Gastrocnemius medialis (tissue), 4 donors: Measurements from ENCODE around the gene CEP290. TPM values are rescaled to one million over a fixed set of nuclear protein-coding genes. Genes with fewer than 3 reads are reported as not detected.

Source experiments
- ATAC-seq, 2 donors: fragments of 150-250 bp; one replicate each; pipeline ENCODE4 v1.9.1; 2016
- DNase-seq, 2 donors: peaks; one replicate each; pipeline ENCODE4 v3.0.0-alpha.2; 2019
- H3K27ac ChIP-seq, 4 donors: fragments of 200-600 bp; sonication (generic); 1 replicate in 1 of 4; 2 replicates in 3 of 4; pipeline ENCODE4 v1.5.1; 2016 to 2018; ENCODE audit warnings: mild to moderate bottlenecking in 2 of 4, moderate library complexity in 1 of 4
- H3K27me3 ChIP-seq, 3 donors: fragments of 200-600 bp; sonication (generic) in 2 of 3; 1 replicate in 1 of 3; 2 replicates in 2 of 3; pipeline versions ENCODE4 v1.5.1 to v1.6.0; 2016 to 2019; ENCODE audit warnings: mild to moderate bottlenecking in 1 of 3, moderate library complexity in 1 of 3
- H3K36me3 ChIP-seq, 2 donors: fragments of 200-600 bp; sonication (generic) in 1 of 2; one replicate each; pipeline ENCODE4 v1.5.1; 2017 to 2018
- H3K4me1 ChIP-seq, 2 donors: fragments of 200-600 bp; sonication (generic) in 1 of 2; one replicate each; pipeline ENCODE4 v1.5.1; 2016 to 2017; ENCODE audit warnings: mild to moderate bottlenecking in 2 of 2
- H3K4me3 ChIP-seq, 4 donors: fragments of 200-600 bp; sonication (generic) in 3 of 4; 1 replicate in 1 of 4; 2 replicates in 3 of 4; pipeline ENCODE4 v1.5.1; 2016 to 2019; ENCODE audit warnings: mild to moderate bottlenecking in 2 of 4
- H3K9me3 ChIP-seq, 3 donors: fragments of 200-600 bp; sonication (generic) in 2 of 3; 1 replicate in 1 of 3; 2 replicates in 2 of 3; pipeline ENCODE4 v1.5.1; 2016 to 2019
- CTCF ChIP-seq, 5 experiments: fragments of 450-650 bp in 3 of 5; fragments of 200-600 bp in 2 of 5; sonication (generic) in 2 of 5; IDR thresholded peaks in 4 of 5; conservative IDR thresholded peaks in 1 of 5; 1 replicate in 4 of 5; 2 replicates in 1 of 5; pipeline ENCODE4 v1.5.1; 2016 to 2019; ENCODE audit warnings: antibody characterized with exemption in 5 of 5, mild to moderate bottlenecking in 3 of 5, moderate library complexity in 3 of 5
- POLR2A ChIP-seq, 2 donors: fragments of 450-650 bp; IDR thresholded peaks; one replicate each; pipeline ENCODE4 v1.6.1; 2017; ENCODE audit warnings: antibody characterized with exemption in 2 of 2, mild to moderate bottlenecking in 2 of 2, moderate library complexity in 2 of 2
- in situ Hi-C, 4 donors: fragments of 200-750 bp; cut with MboI; loops; one replicate each; pipeline versions ENCODE4 v1.15.0 to v1.8.0; 2017; ENCODE audit warnings: low sequenced_read_pairs in 4 of 4
- intact Hi-C: fragments of 100-400 bp; cut with DNase I; formaldehyde crosslinking; loops from one replicate; pipeline ENCODE4 v1.15.1; 2023; ENCODE audit warnings: low total_unique reads
- total RNA-seq, 4 donors: library from RNA; depleted of rRNA; stranded (reverse); fragments of >200 nt; gene quantifications; one replicate each; pipeline versions ENCODE4 v1.1.0 to v1.2.3, GENCODE V29; 2016

The CEP290 gene
- total RNA-seq, 4 donors from 2014 or later, result 2.5 to 9.4 (median 5.0) TPM

- no peaks in the 10 kb centered on the region for H3K36me3 ChIP-seq
- ATAC-seq (no peak), DNase-seq (no peak)
- H3K4me1 ChIP-seq, result no peaks in the 10 kb centered on the region
- no peaks in the 10 kb centered on the region for H3K27me3 ChIP-seq
- H3K27ac ChIP-seq, result no peak overlapping the region
- intact Hi-C loops (no loop called here), in situ Hi-C loops (no loop called here)
- no peak for TF ChIP-seq POLR2A (IDR thresholded peaks at IDR 0.05)
- TF ChIP-seq CTCF (IDR thresholded peaks at IDR 0.05 in 4 of 5, conservative IDR thresholded peaks at IDR 0.05 in 1 of 5), result no peak
- no peaks in the 10 kb centered on the region for H3K9me3 ChIP-seq
- H3K4me3 ChIP-seq, result no peak overlapping the region
Observed at GRCh38 chr12:88015825-88016224, 126.1 kb downstream of the CEP290 start.

GRCh38 chr12:88011755-88012154 lies 130.1 kb downstream of the CEP290 start:
- TF ChIP-seq POLR2A (IDR thresholded peaks at IDR 0.05) (no peak), CTCF (IDR thresholded peaks at IDR 0.05 in 4 of 5, conservative IDR thresholded peaks at IDR 0.05 in 1 of 5) (no peak)
- intact Hi-C loops, result no loop called here

GRCh38 chr12:88006351-88006750 lies 135.5 kb downstream of the CEP290 start:
- ATAC-seq (no peak), DNase-seq (no peak)
- intact Hi-C loops, result no loop called here
- no peak overlapping the region for H3K4me3 ChIP-seq
- no peaks in the 10 kb centered on the region for H3K36me3 ChIP-seq
- no peaks in the 10 kb centered on the region for H3K27me3 ChIP-seq
- H3K4me1 ChIP-seq, result no peaks in the 10 kb centered on the region
- in situ Hi-C loops, result no loop called here
- no peak overlapping the region for H3K27ac ChIP-seq
- no peaks in the 10 kb centered on the region for H3K9me3 ChIP-seq
- TF ChIP-seq CTCF (IDR thresholded peaks at IDR 0.05 in 4 of 5, conservative IDR thresholded peaks at IDR 0.05 in 1 of 5) (no peak), POLR2A (IDR thresholded peaks at IDR 0.05) (no peak)

More at GRCh38 chr12:88011755-88012154, 130.1 kb downstream of the CEP290 start:
- H3K9me3 ChIP-seq, result no peaks in the 10 kb centered on the region
- H3K27me3 ChIP-seq, result no peaks in the 10 kb centered on the region
- H3K4me1 ChIP-seq, result no peaks in the 10 kb centered on the region
- in situ Hi-C loops, result no loop called here
- H3K36me3 ChIP-seq, result no peaks in the 10 kb centered on the region
- H3K27ac ChIP-seq, result no peak overlapping the region
- no peak for ATAC-seq
- DNase-seq, result no peak
- no peak overlapping the region for H3K4me3 ChIP-seq

- intact Hi-C loops, result no loop called here
- Histone ChIP-seq H3K27me3 (no peaks in the 10 kb centered on the region), H3K4me1 (no peaks in the 10 kb centered on the region), H3K4me3 (no peak overlapping the region), H3K27ac (no peak overlapping the region), H3K36me3 (no peaks in the 10 kb centered on the region), H3K9me3 (no peaks in the 10 kb centered on the region)
- DNase-seq (no peak), ATAC-seq (no peak)
- TF ChIP-seq CTCF (IDR thresholded peaks at IDR 0.05 in 4 of 5, conservative IDR thresholded peaks at IDR 0.05 in 1 of 5) (no peak), POLR2A (IDR thresholded peaks at IDR 0.05) (no peak)
- in situ Hi-C loops, result no loop called here
Observed at GRCh38 chr12:88001327-88001726, 140.6 kb downstream of the CEP290 start.

Other genes with a start within 250 kb of the CEP290 start
- not detected for gene C12orf50, start 112.7 kb downstream of the CEP290 start, total RNA-seq
- gene TMTC3, start 219 bp upstream of the CEP290 start, total RNA-seq, result 10 to 100 TPM in 1 of 4 donors, 1 to 10 TPM in 3; 4.9 to 15.9 (median 6.6) TPM